ENCODE results near the gene CTAGE15. TPM values are rescaled to one million over a fixed set of nuclear protein-coding genes. Genes with fewer than 3 reads are reported as not detected.
"Not testable (repeated sequence)": the region's sequence is repeated elsewhere in the genome, so short reads cannot be mapped to it uniquely, and the experiment has no call there.

CTAGE15 gene, protein sequence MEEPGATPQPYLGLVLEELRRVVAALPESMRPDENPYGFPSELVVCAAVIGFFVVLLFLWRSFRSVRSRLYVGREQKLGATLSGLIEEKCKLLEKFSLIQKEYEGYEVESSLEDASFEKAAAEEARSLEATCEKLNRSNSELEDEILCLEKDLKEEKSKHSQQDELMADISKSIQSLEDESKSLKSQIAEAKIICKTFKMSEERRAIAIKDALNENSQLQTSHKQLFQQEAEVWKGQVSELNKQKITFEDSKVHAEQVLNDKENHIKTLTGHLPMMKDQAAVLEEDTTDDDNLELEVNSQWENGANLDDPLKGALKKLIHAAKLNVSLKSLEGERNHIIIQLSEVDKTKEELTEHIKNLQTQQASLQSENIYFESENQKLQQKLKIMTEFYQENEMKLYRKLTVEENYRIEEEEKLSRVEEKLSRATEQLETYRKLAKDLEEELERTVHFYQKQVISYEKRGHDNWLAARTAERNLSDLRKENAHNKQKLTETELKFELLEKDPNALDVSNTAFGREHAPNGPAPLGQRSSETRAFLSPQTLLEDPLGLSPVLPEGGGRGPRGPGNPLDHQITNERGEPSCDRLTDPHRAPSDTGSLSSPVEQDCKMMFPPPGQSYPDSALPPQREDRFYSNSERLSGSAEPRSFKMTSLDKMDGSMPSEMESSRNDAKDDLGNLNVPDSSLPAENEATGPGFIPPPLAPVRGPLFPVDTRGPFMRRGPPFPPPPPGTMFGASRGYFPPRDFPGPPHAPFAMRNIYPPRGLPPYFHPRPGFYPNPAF
- total RNA-seq (under 1 TPM in 1 of 2 experiments, not detected in 1; 0.44 TPM), polyA plus RNA-seq (0.29 TPM)

DNA sequence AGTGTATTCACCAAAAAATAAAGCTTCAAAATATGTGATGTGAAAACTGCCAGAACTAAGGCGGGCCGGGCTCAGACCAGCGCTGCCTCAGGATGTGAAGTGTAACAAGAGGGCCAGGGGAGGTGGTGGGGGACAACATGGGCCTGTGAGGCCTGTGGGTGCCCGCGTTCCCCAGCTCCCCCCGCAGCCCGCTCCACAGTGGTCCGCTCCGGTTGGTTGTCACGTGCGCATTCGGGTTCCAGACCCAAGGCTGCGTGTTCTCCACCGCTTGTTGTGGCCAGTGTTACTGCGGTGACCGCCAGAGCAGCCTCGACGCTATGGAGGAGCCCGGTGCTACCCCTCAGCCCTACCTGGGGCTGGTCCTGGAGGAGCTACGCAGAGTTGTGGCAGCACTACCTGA is at the start of gene CTAGE15:
TSS of gene CTAGE15 (plus strand) at position 301 of the 400 bp plus-strand sequence. CDS start at position 318, 17 bp downstream.
- H3K27ac Mint-ChIP-seq; CTCF ChIA-PET; H3K4me1 ChIP-seq (ENCODE audit: insufficient read depth, low read length); H3K27ac ChIP-seq (ENCODE audit: low read depth, low read length); H3K4me3 Mint-ChIP-seq; H3K36me3 Mint-ChIP-seq; H3K36me3 ChIP-seq (ENCODE audit: insufficient read depth, low read length); H3K27me3 ChIP-seq (ENCODE audit: insufficient read depth, low read length, poor library complexity, severe bottlenecking); H3K4me3 ChIP-seq (ENCODE audit: low read length); H3K27me3 Mint-ChIP-seq; H3K4me1 Mint-ChIP-seq; H3K9me3 Mint-ChIP-seq; POLR2A ChIA-PET; DNase-seq; H3K9me3 ChIP-seq (ENCODE audit: low read length): not testable (repeated sequence)

DNA sequence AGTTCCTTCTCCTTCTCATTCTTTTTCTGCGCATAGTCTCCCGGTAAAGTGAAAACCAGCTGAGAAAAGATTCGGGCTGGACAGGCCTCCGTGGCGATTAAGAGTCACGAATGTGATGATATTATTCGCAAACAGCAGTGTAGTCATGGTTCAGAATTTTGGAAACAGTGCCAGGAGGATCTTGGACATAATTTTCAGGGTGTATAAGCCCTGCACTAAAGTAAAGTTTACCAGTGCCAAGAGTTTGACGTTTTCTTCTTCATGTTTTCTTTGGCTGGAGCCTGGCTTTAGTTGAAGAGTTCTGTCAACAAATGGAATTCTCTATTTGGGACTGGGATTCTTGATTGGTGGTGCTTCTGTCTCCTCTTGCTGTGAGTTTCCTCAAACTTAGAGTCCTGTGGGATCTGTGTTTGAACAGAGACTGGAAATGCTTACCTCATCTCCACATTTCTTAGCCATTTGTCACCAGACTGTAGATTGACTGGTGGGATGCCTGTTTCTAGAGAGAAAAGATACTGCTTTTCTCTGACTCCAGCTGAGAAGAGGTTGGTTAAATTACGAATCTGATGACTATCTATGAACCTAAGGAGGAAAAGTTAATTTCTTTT is 49.2 kb upstream of the CTAGE15 start:
- H3K27ac Mint-ChIP-seq, result not testable (repeated sequence)

DNA sequence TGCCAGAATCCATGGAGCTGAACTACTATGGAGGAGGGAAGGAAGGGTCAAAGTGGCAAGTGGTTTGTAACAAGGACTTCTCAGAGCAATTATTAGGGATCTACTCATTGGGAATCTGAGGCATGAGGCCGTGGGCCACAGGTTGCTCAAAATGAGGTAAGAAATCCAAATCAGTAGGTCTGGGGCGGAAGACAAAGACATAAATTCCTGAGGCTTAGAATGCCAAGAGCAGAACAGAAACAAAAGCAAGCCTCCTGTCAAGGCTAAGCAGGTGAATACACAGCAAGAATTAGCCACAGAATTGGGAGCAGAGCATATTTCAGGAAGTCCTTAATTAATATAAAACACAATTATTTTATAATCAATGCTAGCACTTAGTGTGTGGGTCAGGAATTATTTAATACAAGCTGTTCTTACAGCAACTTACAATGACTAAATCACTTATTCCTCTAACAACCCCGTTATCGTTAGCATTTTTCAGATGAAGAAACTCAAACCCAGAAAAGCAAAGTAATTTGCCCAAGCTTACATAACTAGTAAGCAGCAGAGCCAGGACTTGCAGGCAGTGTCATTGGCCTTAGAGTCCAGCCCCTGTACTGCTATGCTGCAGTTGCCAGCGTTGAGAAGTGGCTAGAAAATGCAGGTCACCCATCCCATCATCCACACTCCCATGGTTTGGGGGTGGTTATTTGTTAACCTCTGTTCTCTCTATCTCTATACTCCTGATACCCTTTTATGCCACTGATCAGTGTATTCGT is 40.3 kb upstream of the CTAGE15 start:
- H3K36me3 ChIP-seq (ENCODE audit: insufficient read depth, low read length); CTCF ChIA-PET; H3K9me3 ChIP-seq (ENCODE audit: low read length); H3K4me3 ChIP-seq (ENCODE audit: low read length); DNase-seq; H3K36me3 Mint-ChIP-seq; H3K27me3 Mint-ChIP-seq; H3K4me3 Mint-ChIP-seq; H3K27ac Mint-ChIP-seq; POLR2A ChIA-PET; H3K27me3 ChIP-seq (ENCODE audit: insufficient read depth, low read length, poor library complexity, severe bottlenecking); H3K4me1 ChIP-seq (ENCODE audit: insufficient read depth, low read length); H3K4me1 Mint-ChIP-seq; H3K9me3 Mint-ChIP-seq; H3K27ac ChIP-seq (ENCODE audit: low read depth, low read length): not testable (repeated sequence)

More for the DNA sequence above, 49.2 kb upstream of the CTAGE15 start:
- H3K9me3 Mint-ChIP-seq; H3K4me1 Mint-ChIP-seq; H3K36me3 ChIP-seq (ENCODE audit: insufficient read depth, low read length); H3K27ac ChIP-seq (ENCODE audit: low read depth, low read length); H3K4me3 Mint-ChIP-seq; H3K9me3 ChIP-seq (ENCODE audit: low read length); H3K4me3 ChIP-seq (ENCODE audit: low read length); POLR2A ChIA-PET; H3K36me3 Mint-ChIP-seq; H3K27me3 ChIP-seq (ENCODE audit: insufficient read depth, low read length, poor library complexity, severe bottlenecking); H3K4me1 ChIP-seq (ENCODE audit: insufficient read depth, low read length); DNase-seq; CTCF ChIA-PET: not testable (repeated sequence)
- peaks cover 9 to 13% of the 10 kb centered on the region in 2 donors for H3K27me3 Mint-ChIP-seq

DNA sequence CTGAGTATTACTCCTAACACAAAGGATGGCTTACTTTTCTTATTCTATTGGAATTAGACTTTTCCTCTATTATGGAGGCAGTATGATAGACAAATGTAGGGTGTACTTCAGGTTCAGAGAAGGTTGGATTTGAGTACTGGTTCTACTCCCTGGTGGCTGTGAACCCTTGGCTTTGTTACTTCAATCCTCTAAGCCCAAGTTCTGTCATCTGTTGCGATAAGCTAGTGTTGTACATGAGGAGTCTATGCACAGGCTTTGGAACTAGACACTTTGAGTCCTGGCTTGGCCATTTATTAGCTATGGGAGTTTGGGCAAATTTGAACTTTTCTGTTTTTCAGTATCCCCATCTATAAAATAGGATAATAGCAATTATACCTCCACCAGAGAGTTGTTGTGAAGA is 39.7 kb upstream of the CTAGE15 start:
- H3K4me1 ChIP-seq (ENCODE audit: insufficient read depth, low read length); H3K27ac Mint-ChIP-seq; DNase-seq; H3K27me3 Mint-ChIP-seq; H3K4me3 ChIP-seq (ENCODE audit: low read length); H3K4me1 Mint-ChIP-seq; H3K36me3 ChIP-seq (ENCODE audit: insufficient read depth, low read length); H3K9me3 Mint-ChIP-seq; H3K36me3 Mint-ChIP-seq; H3K27me3 ChIP-seq (ENCODE audit: insufficient read depth, low read length, poor library complexity, severe bottlenecking); H3K27ac ChIP-seq (ENCODE audit: low read depth, low read length); H3K4me3 Mint-ChIP-seq; CTCF ChIA-PET; H3K9me3 ChIP-seq (ENCODE audit: low read length); POLR2A ChIA-PET: not testable (repeated sequence)

DNA sequence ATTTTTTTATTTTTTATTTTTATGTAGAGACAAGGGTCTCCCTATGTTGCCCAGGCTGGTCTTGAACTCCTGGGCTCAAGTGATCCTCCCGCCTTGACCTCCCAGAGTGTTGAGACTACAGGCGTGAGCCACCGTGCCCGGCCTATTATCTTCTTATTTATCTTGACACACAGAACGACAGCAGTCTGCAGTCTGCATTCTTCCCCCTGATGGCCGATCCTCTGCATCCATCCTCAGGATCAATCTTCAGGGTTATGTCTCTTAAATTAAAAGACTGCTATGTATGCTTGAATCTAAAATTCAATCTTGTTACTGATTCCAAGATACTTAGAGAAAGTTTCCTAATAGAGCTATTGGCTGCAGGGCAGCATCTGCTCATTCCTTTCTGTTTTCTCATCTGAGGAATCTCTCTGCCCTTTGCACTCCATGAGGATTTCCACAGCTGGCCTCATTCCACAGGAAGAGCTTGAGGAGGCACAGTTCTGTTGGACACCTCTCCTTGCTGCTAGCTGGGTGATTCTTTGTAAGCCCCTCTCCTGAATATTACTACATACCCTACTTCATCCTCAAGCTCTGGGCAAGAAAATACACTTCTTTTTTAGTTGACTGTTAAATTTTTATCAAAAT is 38.3 kb upstream of the CTAGE15 start:
- H3K36me3 ChIP-seq (ENCODE audit: insufficient read depth, low read length); H3K9me3 Mint-ChIP-seq; H3K27me3 ChIP-seq (ENCODE audit: insufficient read depth, low read length, poor library complexity, severe bottlenecking); H3K27me3 Mint-ChIP-seq; H3K4me1 Mint-ChIP-seq; H3K4me3 Mint-ChIP-seq; DNase-seq; CTCF ChIA-PET; H3K4me3 ChIP-seq (ENCODE audit: low read length); POLR2A ChIA-PET; H3K36me3 Mint-ChIP-seq; H3K27ac ChIP-seq (ENCODE audit: low read depth, low read length); H3K9me3 ChIP-seq (ENCODE audit: low read length); H3K4me1 ChIP-seq (ENCODE audit: insufficient read depth, low read length); H3K27ac Mint-ChIP-seq: not testable (repeated sequence)

DNA sequence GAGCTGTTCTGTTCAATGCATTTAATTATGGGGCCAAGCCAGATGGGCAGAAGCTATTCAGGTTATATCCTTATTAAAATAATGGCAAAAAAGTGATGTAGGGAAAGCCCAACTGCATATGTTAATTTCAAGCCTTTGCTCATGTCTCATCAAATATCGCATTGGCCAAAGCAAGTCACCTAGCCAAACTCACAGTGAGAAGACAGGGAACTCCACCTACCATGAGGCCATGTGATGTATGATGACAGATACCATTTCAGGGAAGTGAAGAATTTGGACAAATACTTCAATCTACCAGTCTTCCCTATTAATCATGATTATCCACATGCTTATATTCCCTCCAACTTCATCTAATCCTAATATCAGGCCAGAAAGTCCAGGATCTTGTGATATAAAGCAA is 35.2 kb upstream of the CTAGE15 start:
- H3K4me1 ChIP-seq (ENCODE audit: insufficient read depth, low read length); H3K4me3 ChIP-seq (ENCODE audit: low read length); DNase-seq; H3K4me1 Mint-ChIP-seq; POLR2A ChIA-PET; H3K27ac ChIP-seq (ENCODE audit: low read depth, low read length); H3K36me3 ChIP-seq (ENCODE audit: insufficient read depth, low read length); H3K9me3 Mint-ChIP-seq; H3K9me3 ChIP-seq (ENCODE audit: low read length); H3K27me3 ChIP-seq (ENCODE audit: insufficient read depth, low read length, poor library complexity, severe bottlenecking); CTCF ChIA-PET; H3K36me3 Mint-ChIP-seq; H3K4me3 Mint-ChIP-seq; H3K27me3 Mint-ChIP-seq; H3K27ac Mint-ChIP-seq: not testable (repeated sequence)

DNA sequence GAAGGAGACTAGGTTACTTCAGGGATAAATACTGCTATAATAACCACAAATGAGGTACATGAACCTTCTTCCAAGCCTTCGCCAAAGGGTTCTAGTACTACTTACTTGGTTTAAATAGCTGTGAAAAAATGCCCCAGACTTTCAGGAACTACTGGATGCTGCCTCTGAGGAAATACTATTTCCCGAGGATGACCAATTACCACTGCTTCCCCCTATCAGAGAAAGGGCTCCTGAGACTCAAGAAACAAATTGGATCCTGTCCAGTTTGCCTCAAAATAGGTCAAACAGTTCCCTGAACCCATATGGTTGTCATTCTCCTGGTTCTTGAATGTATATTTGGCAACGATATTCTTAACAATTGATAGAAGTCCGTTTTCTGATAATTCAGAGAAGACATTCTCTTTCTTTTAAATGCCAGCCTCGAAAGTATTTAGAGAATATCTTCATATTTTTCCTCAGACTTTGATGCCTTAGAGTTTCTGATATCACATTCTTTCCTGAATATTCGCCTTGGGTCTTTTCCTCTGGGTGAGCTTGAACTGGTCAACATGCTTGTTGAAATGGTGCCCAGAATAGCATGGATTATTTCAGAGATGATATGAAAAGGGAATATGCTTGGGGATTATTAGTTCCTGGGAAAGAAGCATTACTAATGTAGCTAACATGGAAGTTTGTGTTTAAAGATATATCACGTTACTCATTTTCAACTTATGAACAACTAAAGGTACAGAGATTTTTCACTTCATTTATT is 28.1 kb upstream of the CTAGE15 start:
- POLR2A ChIA-PET; H3K27me3 Mint-ChIP-seq; H3K9me3 Mint-ChIP-seq; CTCF ChIA-PET; H3K4me1 ChIP-seq (ENCODE audit: insufficient read depth, low read length); H3K27me3 ChIP-seq (ENCODE audit: insufficient read depth, low read length, poor library complexity, severe bottlenecking); H3K4me3 Mint-ChIP-seq; H3K27ac Mint-ChIP-seq; H3K36me3 Mint-ChIP-seq; H3K27ac ChIP-seq (ENCODE audit: low read depth, low read length); DNase-seq; H3K36me3 ChIP-seq (ENCODE audit: insufficient read depth, low read length); H3K4me1 Mint-ChIP-seq; H3K9me3 ChIP-seq (ENCODE audit: low read length); H3K4me3 ChIP-seq (ENCODE audit: low read length): not testable (repeated sequence)
